H9 (cell line): ENCODE measurements around the gene PIK3C3. TPM values are rescaled to one million over a fixed set of nuclear protein-coding genes. Genes with fewer than 3 reads are reported as not detected.

Experiments used
- DNase-seq: peaks from one replicate; pipeline ENCODE4 v3.0.0-alpha.2; 2017
- H2AFZ ChIP-seq: one replicate; pipeline ENCODE4 v1.6.1; 2013; ENCODE audit warnings: mild to moderate bottlenecking, low read length, control low read depth, moderate library complexity
- H2AK5ac ChIP-seq: 2 replicates; pipeline ENCODE4 v1.6.1; 2013; ENCODE audit warnings: low read length, control low read depth, mixed read lengths; ENCODE audit not compliant: insufficient read length
- H2BK120ac ChIP-seq: one replicate; pipeline ENCODE4 v1.6.1; 2013; ENCODE audit warnings: low read depth, mild to moderate bottlenecking, low read length, control low read depth, inconsistent platforms; ENCODE audit not compliant: poor library complexity, severe bottlenecking
- H2BK12ac ChIP-seq: 2 replicates; pipeline ENCODE4 v1.6.1; 2013; ENCODE audit warnings: low read length, control low read depth, mixed read lengths, low read depth; ENCODE audit not compliant: insufficient read length
- H2BK15ac ChIP-seq: 2 replicates; pipeline ENCODE4 v1.6.1; 2013; ENCODE audit warnings: low read depth, low read length, control low read depth
- H2BK20ac ChIP-seq: one replicate; pipeline ENCODE4 v1.6.1; 2013; ENCODE audit warnings: low read depth, mild to moderate bottlenecking, low read length, control low read depth, inconsistent platforms; ENCODE audit not compliant: poor library complexity, severe bottlenecking
- H2BK5ac ChIP-seq: 2 replicates; pipeline ENCODE4 v1.6.1; 2013; ENCODE audit warnings: low read length, control low read depth, mixed read lengths; ENCODE audit not compliant: insufficient read length
- H3K14ac ChIP-seq: 2 replicates; pipeline ENCODE4 v1.6.1; 2013; ENCODE audit warnings: low read length, control low read depth; ENCODE audit not compliant: insufficient read depth
- H3K18ac ChIP-seq: 2 replicates; pipeline ENCODE4 v1.6.1; 2013; ENCODE audit warnings: low read depth, mild to moderate bottlenecking, mixed read lengths, low read length, control low read depth; ENCODE audit not compliant: insufficient read length
- H3K23ac ChIP-seq: 2 replicates; pipeline ENCODE4 v1.6.1; 2013; ENCODE audit warnings: low read length, control low read depth, mixed read lengths, low read depth; ENCODE audit not compliant: insufficient read length
- H3K23me2 ChIP-seq: 2 replicates; pipeline ENCODE4 v1.6.1; 2013; ENCODE audit warnings: low read depth, mild to moderate bottlenecking, mixed read lengths, low read length, control low read depth; ENCODE audit not compliant: insufficient read length, poor library complexity, severe bottlenecking
- H3K27ac ChIP-seq: 2 replicates; pipeline ENCODE4 v1.5.1; 2013; ENCODE audit warnings: low read length, control low read depth, mixed read lengths, low read depth; ENCODE audit not compliant: insufficient read length
- H3K27me3 ChIP-seq: 2 replicates; pipeline ENCODE4 v1.6.1; 2013; ENCODE audit warnings: low read length, control low read depth, inconsistent platforms; ENCODE audit not compliant: insufficient read depth
- H3K4ac ChIP-seq: 2 replicates; pipeline ENCODE4 v1.6.1; 2013; ENCODE audit warnings: low read depth, mild to moderate bottlenecking, control low read depth, inconsistent platforms, low read length, moderate library complexity
- H3K4me1 ChIP-seq: 2 replicates; pipeline ENCODE4 v1.6.1; 2013; ENCODE audit warnings: low read length, control low read depth, inconsistent platforms; ENCODE audit not compliant: insufficient read depth
- H3K4me2 ChIP-seq: 2 replicates; pipeline ENCODE4 v1.6.1; 2013; ENCODE audit warnings: low read length, control low read depth, mixed read lengths; ENCODE audit not compliant: insufficient read length, insufficient read depth
- H3K56ac ChIP-seq: 2 replicates; pipeline ENCODE4 v1.6.1; 2013; ENCODE audit warnings: low read depth, mild to moderate bottlenecking, mixed read lengths, low read length, control low read depth; ENCODE audit not compliant: insufficient read length
- H3K79me1 ChIP-seq: 2 replicates; pipeline ENCODE4 v1.6.1; 2013; ENCODE audit warnings: low read depth, mild to moderate bottlenecking, moderate library complexity, low read length, control low read depth, inconsistent platforms; ENCODE audit not compliant: insufficient read depth, poor library complexity, severe bottlenecking
- H3K79me2 ChIP-seq: 2 replicates; pipeline ENCODE4 v1.6.1; 2013; ENCODE audit warnings: low read length, control low read depth, inconsistent platforms; ENCODE audit not compliant: insufficient read depth
- H3K9ac ChIP-seq: 2 replicates; pipeline ENCODE4 v1.6.1; 2013; ENCODE audit warnings: low read length, control low read depth, mixed read lengths; ENCODE audit not compliant: insufficient read length; ENCODE audit errors: extremely low read depth
- H3K9me3 ChIP-seq: one replicate; pipeline ENCODE4 v1.6.1; 2013; ENCODE audit warnings: low read depth, low read length, inconsistent platforms; ENCODE audit not compliant: control insufficient read depth
- H3T11ph ChIP-seq: one replicate; pipeline ENCODE4 v1.6.1; 2013; ENCODE audit warnings: mild to moderate bottlenecking, low read length, control low read depth, inconsistent platforms
- H4K20me1 ChIP-seq: one replicate; pipeline ENCODE4 v1.6.1; 2013; ENCODE audit not compliant: control insufficient read depth, insufficient read length, insufficient read depth
- H4K5ac ChIP-seq: 2 replicates; pipeline ENCODE4 v1.6.1; 2013; ENCODE audit warnings: low read depth, mild to moderate bottlenecking, mixed read lengths, low read length, control low read depth; ENCODE audit not compliant: insufficient read length
- H4K8ac ChIP-seq: replicated peaks from 2 replicates; pipeline ENCODE4 v1.6.1; 2013; ENCODE audit warnings: low read length, control low read depth, mixed read lengths, low read depth; ENCODE audit not compliant: insufficient read length
- H4K91ac ChIP-seq: 2 replicates; pipeline ENCODE4 v1.6.1; 2013; ENCODE audit warnings: low read depth, mild to moderate bottlenecking, moderate library complexity, mixed read lengths, low read length, control low read depth; ENCODE audit not compliant: insufficient read length
- H3K27ac Mint-ChIP-seq, 3 experiments: 2 replicates in 2 of 3; 3 replicates in 1 of 3; pipeline ENCODE4 v1.8.0; 2020 to 2021; ENCODE audit warnings: mixed read lengths in 3 of 3, mild to moderate bottlenecking in 1 of 3, moderate library complexity in 1 of 3
- H3K27me3 Mint-ChIP-seq: 2 replicates; pipeline ENCODE4 v1.8.0; 2021; ENCODE audit warnings: low read depth, mild to moderate bottlenecking, moderate library complexity, mixed read lengths
- H3K36me3 Mint-ChIP-seq, 3 experiments: 2 replicates in 2 of 3; 3 replicates in 1 of 3; pipeline ENCODE4 v1.8.0; 2020 to 2021; ENCODE audit warnings: low read depth in 3 of 3, mixed read lengths in 3 of 3; ENCODE audit not compliant: insufficient read depth in 1 of 3
- H3K4me1 Mint-ChIP-seq, 2 experiments: 2 replicates each; pipeline ENCODE4 v1.8.0; 2020; ENCODE audit warnings: mixed read lengths in 2 of 2
- H3K4me3 Mint-ChIP-seq, 2 experiments: 2 replicates in 1 of 2; 3 replicates in 1 of 2; pipeline ENCODE4 v1.8.0; 2020 to 2021; ENCODE audit warnings: mild to moderate bottlenecking in 2 of 2, mixed read lengths in 2 of 2, moderate library complexity in 1 of 2
- H3K9me3 Mint-ChIP-seq, 2 experiments: 2 replicates in 1 of 2; 3 replicates in 1 of 2; pipeline ENCODE4 v1.8.0; 2020; ENCODE audit warnings: mild to moderate bottlenecking in 2 of 2, mixed read lengths in 2 of 2, moderate library complexity in 1 of 2
- total RNA-seq: library from RNA; stranded (reverse); gene quantifications from 2 replicates; pipeline ENCODE4 v1.2.1, GENCODE V29; 2021
- TF ChIP-seq, protein P1 (sequence below): fragments of 200-600 bp; sonication (generic); conservative IDR thresholded peaks from 3 replicates; pipeline ENCODE4 v1.8.0; 2021; ENCODE audit warnings: antibody characterized with exemption, mild to moderate bottlenecking

The PIK3C3 gene
- total RNA-seq, 1 experiment from 2014 or later: 48.8 TPM

GRCh38 chr18:41928581-41928980, 26.5 kb upstream of the PIK3C3 start:
- Histone ChIP-seq H4K91ac (no peak overlapping the region), H4K8ac (no peak overlapping the region), H3K9me3 (no peaks in the 10 kb centered on the region), H2BK20ac (no peak overlapping the region), H3K27me3 (no peaks in the 10 kb centered on the region), H3K14ac (no peak overlapping the region), H3K9ac (no peak overlapping the region), H3K79me2 (no peaks in the 10 kb centered on the region), H3K4me1 (no peaks in the 10 kb centered on the region), H2AFZ (no peak overlapping the region), H3K27ac (no peak overlapping the region), H3K56ac (no peak overlapping the region), H2BK120ac (no peak overlapping the region), H3K18ac (no peak overlapping the region), H3K23me2 (no peaks in the 10 kb centered on the region), H2BK5ac (no peak overlapping the region), H3K4me2 (no peak overlapping the region), H2BK15ac (no peak overlapping the region), H3T11ph (no peak overlapping the region), H3K4ac (no peak overlapping the region), H3K79me1 (no peaks in the 10 kb centered on the region), H4K20me1 (no peaks in the 10 kb centered on the region), H3K23ac (no peak overlapping the region), H2BK12ac (no peak overlapping the region), H2AK5ac (no peak overlapping the region), H4K5ac (no peak overlapping the region)
- no peak for DNase-seq
- TF ChIP-seq, protein P1, sequence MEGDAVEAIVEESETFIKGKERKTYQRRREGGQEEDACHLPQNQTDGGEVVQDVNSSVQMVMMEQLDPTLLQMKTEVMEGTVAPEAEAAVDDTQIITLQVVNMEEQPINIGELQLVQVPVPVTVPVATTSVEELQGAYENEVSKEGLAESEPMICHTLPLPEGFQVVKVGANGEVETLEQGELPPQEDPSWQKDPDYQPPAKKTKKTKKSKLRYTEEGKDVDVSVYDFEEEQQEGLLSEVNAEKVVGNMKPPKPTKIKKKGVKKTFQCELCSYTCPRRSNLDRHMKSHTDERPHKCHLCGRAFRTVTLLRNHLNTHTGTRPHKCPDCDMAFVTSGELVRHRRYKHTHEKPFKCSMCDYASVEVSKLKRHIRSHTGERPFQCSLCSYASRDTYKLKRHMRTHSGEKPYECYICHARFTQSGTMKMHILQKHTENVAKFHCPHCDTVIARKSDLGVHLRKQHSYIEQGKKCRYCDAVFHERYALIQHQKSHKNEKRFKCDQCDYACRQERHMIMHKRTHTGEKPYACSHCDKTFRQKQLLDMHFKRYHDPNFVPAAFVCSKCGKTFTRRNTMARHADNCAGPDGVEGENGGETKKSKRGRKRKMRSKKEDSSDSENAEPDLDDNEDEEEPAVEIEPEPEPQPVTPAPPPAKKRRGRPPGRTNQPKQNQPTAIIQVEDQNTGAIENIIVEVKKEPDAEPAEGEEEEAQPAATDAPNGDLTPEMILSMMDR: no peak
- Mint-ChIP-seq H3K27ac (no peak overlapping the region), H3K27me3 (no peaks in the 10 kb centered on the region), H3K4me3 (no peak overlapping the region), H3K36me3 (no peaks in the 10 kb centered on the region), H3K9me3 (no peaks in the 10 kb centered on the region), H3K4me1 (peaks cover 4 to 7% of the 10 kb centered on the region in 2 experiments)
